Neural cell (in vitro differentiated cells): ENCODE data around the gene RAB11FIP5. TPM values are rescaled to one million over a fixed set of nuclear protein-coding genes. Genes with fewer than 3 reads are reported as not detected.

Experiments used
- H2AFZ ChIP-seq: fragments of 200-600, 300-800 bp; sonication (generic), shearing (Covaris generic); 2 replicates; pipeline ENCODE4 v1.6.0; 2014; ENCODE audit warnings: low read depth, mild to moderate bottlenecking, antibody characterized with exemption, low read length, moderate library complexity
- H3F3A ChIP-seq: fragments of 200-600 bp; shearing (Covaris generic); 2 replicates; pipeline ENCODE4 v1.6.1; 2016; ENCODE audit warnings: mild to moderate bottlenecking, moderate library complexity, mixed read lengths, antibody characterized with exemption, low read length; ENCODE audit not compliant: insufficient read depth, poor library complexity, severe bottlenecking
- H3K27ac ChIP-seq: fragments of 200-600, 300-800 bp; sonication (generic), shearing (Covaris generic); 2 replicates; pipeline ENCODE4 v1.5.1; 2014; ENCODE audit warnings: mild to moderate bottlenecking, low read length, moderate library complexity
- H3K27me3 ChIP-seq: fragments of 300-800, 200-600 bp; sonication (generic), shearing (Covaris generic); 2 replicates; pipeline ENCODE4 v1.6.0; 2014; ENCODE audit warnings: mild to moderate bottlenecking, low read depth, low read length, moderate library complexity; ENCODE audit not compliant: insufficient read depth
- H3K36me3 ChIP-seq: fragments of 300-800, 200-600 bp; sonication (generic), shearing (Covaris generic); 2 replicates; pipeline ENCODE4 v1.5.1; 2014; ENCODE audit warnings: mild to moderate bottlenecking, antibody characterized with exemption, low read length, moderate library complexity; ENCODE audit not compliant: insufficient read depth
- H3K4me2 ChIP-seq: fragments of 300-800, 200-600 bp; sonication (generic), shearing (Covaris generic); 2 replicates; pipeline ENCODE4 v1.6.0; 2014; ENCODE audit warnings: mild to moderate bottlenecking, low read length
- H3K4me3 ChIP-seq: fragments of 300-800, 200-600 bp; sonication (generic), shearing (Covaris generic); 2 replicates; pipeline ENCODE4 v1.5.1; 2014; ENCODE audit warnings: mild to moderate bottlenecking, low read length, moderate library complexity
- H3K79me2 ChIP-seq: fragments of 200-600 bp; shearing (Covaris generic); replicated peaks from 2 replicates; pipeline ENCODE4 v1.6.0; 2014; ENCODE audit warnings: mild to moderate bottlenecking, low read length, moderate library complexity; ENCODE audit not compliant: insufficient read depth
- H3K9ac ChIP-seq: fragments of 300-800, 200-600 bp; sonication (generic), shearing (Covaris generic); 2 replicates; pipeline ENCODE4 v1.6.1; 2016; ENCODE audit warnings: mild to moderate bottlenecking, low read length, mixed read lengths
- H3K9me2 ChIP-seq: fragments of 200-600 bp; shearing (Covaris generic); 2 replicates; pipeline ENCODE4 v1.6.1; 2016; ENCODE audit warnings: mild to moderate bottlenecking, low read length, mixed read lengths; ENCODE audit not compliant: insufficient read depth
- H3K9me3 ChIP-seq: fragments of 200-600, 300-800 bp; sonication (generic), shearing (Covaris generic); 2 replicates; pipeline ENCODE4 v1.6.1; 2016; ENCODE audit warnings: mild to moderate bottlenecking, mixed run types, low read length, moderate library complexity, mixed read lengths
- H4K20me1 ChIP-seq: fragments of 200-600 bp; shearing (Covaris generic); 2 replicates; pipeline ENCODE4 v1.6.1; 2016; ENCODE audit warnings: mild to moderate bottlenecking, mixed run types; ENCODE audit not compliant: insufficient read depth
- CTCF ChIP-seq: fragments of 450-650 bp; IDR thresholded peaks from 2 replicates; pipeline ENCODE4 v1.5.1; 2014; ENCODE audit warnings: antibody characterized with exemption, mild to moderate bottlenecking, moderate library complexity; ENCODE audit not compliant: poor library complexity, severe bottlenecking
- EP300 ChIP-seq: fragments of 450-650 bp; conservative IDR thresholded peaks from 2 replicates; pipeline ENCODE4 v1.6.1; 2014; ENCODE audit warnings: antibody characterized with exemption, mild to moderate bottlenecking, moderate library complexity; ENCODE audit not compliant: poor library complexity, severe bottlenecking
- EZH2 ChIP-seq: fragments of 200-600, 300-800 bp; shearing (Covaris generic), sonication (generic); IDR thresholded peaks from 2 replicates; pipeline ENCODE4 v1.6.1; 2014; ENCODE audit warnings: antibody characterized with exemption, low read length, borderline replicate concordance, mild to moderate bottlenecking; ENCODE audit not compliant: insufficient read depth, poor library complexity, severe bottlenecking
- MXI1 ChIP-seq: fragments of 450-650 bp; conservative IDR thresholded peaks from 2 replicates; pipeline ENCODE4 v1.6.1; 2014; ENCODE audit warnings: antibody characterized with exemption, mild to moderate bottlenecking; ENCODE audit not compliant: poor library complexity, severe bottlenecking
- POLR2AphosphoS5 ChIP-seq: IDR thresholded peaks from 2 replicates; pipeline ENCODE4 v1.6.1; 2012
- RAD21 ChIP-seq: fragments of 450-650 bp; conservative IDR thresholded peaks from 2 replicates; pipeline ENCODE4 v1.6.1; 2014; ENCODE audit warnings: antibody characterized with exemption, mild to moderate bottlenecking, moderate library complexity
- REST ChIP-seq: IDR thresholded peaks from 2 replicates; pipeline ENCODE4 v1.6.1; 2012; ENCODE audit warnings: borderline replicate concordance
- SMC3 ChIP-seq: fragments of 450-650 bp; conservative IDR thresholded peaks from 2 replicates; pipeline ENCODE4 v1.6.1; 2014; ENCODE audit warnings: antibody characterized with exemption, mild to moderate bottlenecking, moderate library complexity; ENCODE audit not compliant: poor library complexity
- TAF1 ChIP-seq: IDR thresholded peaks from 2 replicates; pipeline ENCODE4 v1.6.1; 2012; ENCODE audit warnings: low read depth
- polyA plus RNA-seq: library from polyadenylated mRNA; depleted of rRNA; stranded (reverse); fragments of >200 nt; gene quantifications from 2 replicates; pipeline ENCODE4 v1.2.3, GENCODE V29; 2014

The RAB11FIP5 gene
- polyA plus RNA-seq, 1 donor from 2014 or later, result 2.6 TPM

- TF ChIP-seq CTCF (no peak), REST (no peak), MXI1 (no peak), EZH2 (no peak), EP300 (no peak), POLR2AphosphoS5 (no peak), RAD21 (no peak), TAF1 (no peak), SMC3 (no peak)
- H3K9ac ChIP-seq, result no peak overlapping the region
- H3K27ac ChIP-seq, result no peak overlapping the region
Measured at GRCh38 chr2:73078457-73079411, 34.0 kb downstream of the RAB11FIP5 start.

GRCh38 chr2:73077424-73077795 lies 35.3 kb downstream of the RAB11FIP5 start:
- no peaks in the 10 kb centered on the region for H4K20me1 ChIP-seq
- no peaks in the 10 kb centered on the region for H3K36me3 ChIP-seq
- H3K9me2 ChIP-seq, result no peaks in the 10 kb centered on the region
- no peaks in the 10 kb centered on the region for H3F3A ChIP-seq
- H3K27ac ChIP-seq, result no peak overlapping the region
- TF ChIP-seq EP300 (no peak), SMC3 (no peak), RAD21 (no peak), POLR2AphosphoS5 (no peak), EZH2 (no peak), MXI1 (no peak), CTCF (no peak), REST (no peak), TAF1 (no peak)
- H3K79me2 ChIP-seq, result no peaks in the 10 kb centered on the region
- no peaks in the 10 kb centered on the region for H3K27me3 ChIP-seq
- no peak overlapping the region for H3K9ac ChIP-seq
- H3K4me3 ChIP-seq, result no peak overlapping the region
- no peak overlapping the region for H3K4me2 ChIP-seq
- H2AFZ ChIP-seq, result no peak overlapping the region
- H3K9me3 ChIP-seq, result no peaks in the 10 kb centered on the region

More at GRCh38 chr2:73078457-73079411, 34.0 kb downstream of the RAB11FIP5 start:
- Histone ChIP-seq H3K4me2 (no peak overlapping the region), H2AFZ (no peak overlapping the region), H3K9me3 (no peaks in the 10 kb centered on the region), H3K27me3 (no peaks in the 10 kb centered on the region), H3K36me3 (no peaks in the 10 kb centered on the region), H3F3A (no peaks in the 10 kb centered on the region), H3K79me2 (no peaks in the 10 kb centered on the region), H3K4me3 (no peak overlapping the region), H4K20me1 (no peaks in the 10 kb centered on the region), H3K9me2 (no peaks in the 10 kb centered on the region)
